SK-N-SH treated with all-trans-retinoic acid at 6 μM for 48 hours (cell line): Measurements from ENCODE around the gene CCDC34.
A peak's percentile ranks its signal among the peaks of the same experiment; 100 is the strongest.

Source experiments
- ATAC-seq: fragments of 200-7000 bp; cut with Tn5 transposase; 3 replicates; pipeline ENCODE4 v1.9.1; 2020; ENCODE audit warnings: mild to moderate bottlenecking, moderate library complexity
- ARNTL ChIP-seq: fragments of 450-650 bp; formaldehyde crosslinking; IDR thresholded peaks from 2 replicates; pipeline ENCODE4 v1.5.0; 2020; ENCODE audit warnings: low read depth, mild to moderate bottlenecking, moderate library complexity, borderline replicate concordance
- CREB5 ChIP-seq: fragments of 250-450 bp; sonication (Bioruptor Pico); IDR thresholded peaks from 2 replicates; pipeline ENCODE4 v1.5.1; 2020; ENCODE audit warnings: low read depth, mild to moderate bottlenecking, moderate library complexity
- CSDC2 ChIP-seq: fragments of 250-450 bp; sonication (Bioruptor Pico); IDR thresholded peaks from 2 replicates; pipeline ENCODE4 v1.5.0; 2020; ENCODE audit warnings: mild to moderate bottlenecking, moderate library complexity
- CSRNP3 ChIP-seq: fragments of 250-450 bp; sonication (Bioruptor Pico); IDR thresholded peaks from 2 replicates; pipeline ENCODE4 v1.5.1; 2021; ENCODE audit warnings: mild to moderate bottlenecking, moderate library complexity
- GLIS3 ChIP-seq: fragments of 250-450 bp; sonication (Bioruptor Pico); IDR thresholded peaks from 2 replicates; pipeline ENCODE4 v1.5.0; 2020; ENCODE audit warnings: mild to moderate bottlenecking, moderate library complexity
- ISL1 ChIP-seq: fragments of 250-450 bp; sonication (Bioruptor Pico); IDR thresholded peaks from 2 replicates; pipeline ENCODE4 v2.1.2; 2022; ENCODE audit warnings: mild to moderate bottlenecking, moderate library complexity
- PATZ1 ChIP-seq: fragments of 250-450 bp; sonication (Bioruptor Pico); IDR thresholded peaks from 2 replicates; pipeline ENCODE4 v1.8.0; 2020; ENCODE audit warnings: mild to moderate bottlenecking, moderate library complexity, borderline replicate concordance
- POU6F1 ChIP-seq: fragments of 250-450 bp; sonication (Bioruptor Pico); IDR thresholded peaks from 2 replicates; pipeline ENCODE4 v1.8.0; 2021; ENCODE audit warnings: low read depth, mild to moderate bottlenecking, moderate library complexity, borderline replicate concordance
- PPARA ChIP-seq: fragments of 250-450 bp; sonication (Bioruptor Pico); IDR thresholded peaks from 2 replicates; pipeline ENCODE4 v1.5.0; 2020; ENCODE audit warnings: mild to moderate bottlenecking, borderline replicate concordance
- RARB ChIP-seq: fragments of 250-450 bp; sonication (Bioruptor Pico); IDR thresholded peaks from 2 replicates; pipeline ENCODE4 v1.8.0; 2021; ENCODE audit warnings: mild to moderate bottlenecking, moderate library complexity
- SNAI2 ChIP-seq: fragments of 250-450 bp; sonication (Bioruptor Pico); IDR thresholded peaks from 2 replicates; pipeline ENCODE4 v1.5.0; 2020; ENCODE audit warnings: mild to moderate bottlenecking, moderate library complexity
- TCF4 ChIP-seq: fragments of 250-450 bp; sonication (Bioruptor Pico); IDR thresholded peaks from 2 replicates; pipeline ENCODE4 v1.8.0; 2021; ENCODE audit warnings: mild to moderate bottlenecking, moderate library complexity, borderline replicate concordance
- TOX ChIP-seq: fragments of 250-450 bp; sonication (Bioruptor Pico); IDR thresholded peaks from 2 replicates; pipeline ENCODE4 v1.8.0; 2021; ENCODE audit warnings: mild to moderate bottlenecking, moderate library complexity, borderline replicate concordance
- TSHZ2 ChIP-seq: fragments of 250-450 bp; sonication (Bioruptor Pico); IDR thresholded peaks from 2 replicates; pipeline ENCODE4 v1.5.0; 2020; ENCODE audit warnings: mild to moderate bottlenecking, moderate library complexity
- ZFP30 ChIP-seq: fragments of 450-650 bp; formaldehyde crosslinking; IDR thresholded peaks from 2 replicates; pipeline ENCODE4 v1.5.0; 2022; ENCODE audit warnings: mild to moderate bottlenecking, moderate library complexity
- ZNF565 ChIP-seq: fragments of 450-650 bp; formaldehyde crosslinking; conservative IDR thresholded peaks from 2 replicates; pipeline ENCODE4 v1.5.0; 2020; ENCODE audit warnings: low read depth, mild to moderate bottlenecking, moderate library complexity
- ZNF70 ChIP-seq: fragments of 450-650 bp; formaldehyde crosslinking; IDR thresholded peaks from 2 replicates; pipeline ENCODE4 v1.5.0; 2020; ENCODE audit warnings: mild to moderate bottlenecking, moderate library complexity
- ZNF8 ChIP-seq: fragments of 450-650 bp; formaldehyde crosslinking; IDR thresholded peaks from 2 replicates; pipeline ENCODE4 v1.5.0; 2020; ENCODE audit warnings: mild to moderate bottlenecking, moderate library complexity

The CCDC34 gene

GRCh38 chr11:27315836-27316235, 47.2 kb downstream of the CCDC34 start:
- no peak for TF ChIP-seq TSHZ2 (CRISPR knock-in tag)
- TF ChIP-seq CSDC2 (CRISPR knock-in tag), result no peak
- no peak for TF ChIP-seq CSRNP3 (CRISPR knock-in tag)
- TF ChIP-seq ZNF565 (CRISPR knock-in tag), result no peak
- no peak for TF ChIP-seq POU6F1 (CRISPR knock-in tag)
- TF ChIP-seq ARNTL (CRISPR knock-in tag), result no peak
- TF ChIP-seq PATZ1 (CRISPR knock-in tag), result no peak
- no peak for TF ChIP-seq RARB (CRISPR knock-in tag)
- no peak for TF ChIP-seq PPARA (CRISPR knock-in tag)
- no peak for TF ChIP-seq GLIS3 (CRISPR knock-in tag)
- TF ChIP-seq, all 23 proteins: peak for 0
- ATAC-seq, result no peak

- peak; percentile 88 for ATAC-seq
- TF ChIP-seq ZNF70 (CRISPR knock-in tag) (peak; percentile 75; the same call in 1 of the 2 replicates), ZNF8 (CRISPR knock-in tag) (no peak), TCF4 (CRISPR knock-in tag) (peak; percentile 64; the same call in 1 of the 2 replicates), ISL1 (CRISPR knock-in tag) (peak; percentile 40; the same call in 1 of the 2 replicates)
These were observed 49.7 kb downstream of the CCDC34 start for GRCh38 chr11:27313157-27313821.

GRCh38 chr11:27312110-27312509, 50.9 kb downstream of the CCDC34 start:
- ATAC-seq, result no peak
- no peak for TF ChIP-seq ISL1 (CRISPR knock-in tag)
- no peak for TF ChIP-seq POU6F1 (CRISPR knock-in tag)
- no peak for TF ChIP-seq CREB5
- no peak for TF ChIP-seq CSDC2 (CRISPR knock-in tag)
- TF ChIP-seq SNAI2, result no peak
- no peak for TF ChIP-seq TOX
- no peak for TF ChIP-seq ZNF565 (CRISPR knock-in tag)
- TF ChIP-seq GLIS3 (CRISPR knock-in tag), result no peak
- no peak for TF ChIP-seq TCF4 (CRISPR knock-in tag)
- TF ChIP-seq CSRNP3 (CRISPR knock-in tag), result no peak
- TF ChIP-seq PATZ1 (CRISPR knock-in tag), result no peak
- no peak for TF ChIP-seq ZFP30 (CRISPR knock-in tag)
